ENCODE data around the gene PXDN.
A peak's percentile ranks its signal among the peaks of the same experiment; 100 is the strongest.
"Not testable (repeated sequence)": the region's sequence is repeated elsewhere in the genome, so short reads cannot be mapped to it uniquely, and the experiment has no call there.

The PXDN gene

DNA sequence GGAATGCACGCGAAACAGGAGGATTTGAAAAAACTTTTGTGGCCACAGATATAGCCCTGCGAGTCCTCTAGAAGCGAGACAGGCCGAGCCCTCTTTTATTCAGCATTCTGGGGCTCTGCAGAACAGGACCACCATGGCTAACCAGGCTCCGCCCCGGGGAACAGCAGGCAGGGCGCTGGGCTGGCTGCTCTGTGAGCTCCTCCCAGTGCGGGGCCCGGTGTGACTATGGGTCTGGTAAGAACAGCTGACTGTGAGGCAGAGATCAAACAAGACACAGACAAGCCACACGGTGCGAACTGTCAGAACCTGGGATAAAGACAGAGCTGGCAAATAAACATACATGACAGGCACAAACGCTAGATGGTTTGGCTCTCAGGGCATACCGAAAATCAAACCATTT is 15.5 kb downstream of the PXDN start:
- TF ChIP-seq, protein P1, sequence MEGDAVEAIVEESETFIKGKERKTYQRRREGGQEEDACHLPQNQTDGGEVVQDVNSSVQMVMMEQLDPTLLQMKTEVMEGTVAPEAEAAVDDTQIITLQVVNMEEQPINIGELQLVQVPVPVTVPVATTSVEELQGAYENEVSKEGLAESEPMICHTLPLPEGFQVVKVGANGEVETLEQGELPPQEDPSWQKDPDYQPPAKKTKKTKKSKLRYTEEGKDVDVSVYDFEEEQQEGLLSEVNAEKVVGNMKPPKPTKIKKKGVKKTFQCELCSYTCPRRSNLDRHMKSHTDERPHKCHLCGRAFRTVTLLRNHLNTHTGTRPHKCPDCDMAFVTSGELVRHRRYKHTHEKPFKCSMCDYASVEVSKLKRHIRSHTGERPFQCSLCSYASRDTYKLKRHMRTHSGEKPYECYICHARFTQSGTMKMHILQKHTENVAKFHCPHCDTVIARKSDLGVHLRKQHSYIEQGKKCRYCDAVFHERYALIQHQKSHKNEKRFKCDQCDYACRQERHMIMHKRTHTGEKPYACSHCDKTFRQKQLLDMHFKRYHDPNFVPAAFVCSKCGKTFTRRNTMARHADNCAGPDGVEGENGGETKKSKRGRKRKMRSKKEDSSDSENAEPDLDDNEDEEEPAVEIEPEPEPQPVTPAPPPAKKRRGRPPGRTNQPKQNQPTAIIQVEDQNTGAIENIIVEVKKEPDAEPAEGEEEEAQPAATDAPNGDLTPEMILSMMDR (IDR thresholded peaks at IDR 0.05; ENCODE audit: low read depth, low read length) = no peak
- peak; percentile 50 for DNase-seq (ENCODE audit: low read depth, low spot score)
- no peak overlapping the region for H3K4me3 ChIP-seq (ENCODE audit: low read depth, low read length)
- in situ Hi-C loops (cut with HindIII; ENCODE audit: low sequenced_read_pairs) = no loop called here

DNA sequence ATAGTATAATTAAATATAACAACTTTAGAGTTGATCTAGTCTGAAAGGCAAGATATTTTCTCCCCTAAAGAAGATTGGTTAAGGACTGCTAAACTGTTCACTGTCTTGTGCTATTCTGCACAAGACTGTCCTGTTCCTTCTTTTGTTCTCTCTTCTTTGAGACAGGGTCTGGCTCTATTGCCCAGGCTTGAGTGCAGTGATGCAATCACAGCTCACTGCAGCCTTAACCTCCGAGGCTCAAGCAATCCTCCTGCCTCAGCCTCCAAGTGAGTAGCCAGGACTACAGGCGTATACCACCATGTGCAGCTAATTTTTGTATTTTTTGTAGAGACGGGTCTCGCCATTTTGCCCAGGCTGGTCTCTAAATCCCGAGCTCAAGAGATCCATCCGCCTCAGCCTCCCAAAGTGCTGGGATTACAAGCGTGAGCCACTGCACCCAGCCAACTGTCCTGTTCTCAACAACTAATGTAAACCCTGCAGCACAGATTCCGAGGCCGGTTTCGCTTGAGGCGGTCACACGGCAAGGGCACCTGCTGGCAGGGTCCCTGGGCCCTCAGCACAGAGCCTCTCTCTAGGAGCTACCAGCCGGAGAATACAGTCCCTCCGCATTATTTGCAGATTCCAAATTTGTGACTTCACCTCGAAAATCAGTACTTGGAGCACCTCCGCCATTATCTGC is 16.4 kb downstream of the PXDN start:
- in situ Hi-C loops (cut with HindIII; ENCODE audit: low sequenced_read_pairs) = no loop called here
- H3K4me3 ChIP-seq (ENCODE audit: low read depth, low read length) = no peak overlapping the region
- TF ChIP-seq, protein P1 (IDR thresholded peaks at IDR 0.05; ENCODE audit: low read depth, low read length) = no peak
- no peak for DNase-seq (ENCODE audit: low read depth, low spot score)

DNA sequence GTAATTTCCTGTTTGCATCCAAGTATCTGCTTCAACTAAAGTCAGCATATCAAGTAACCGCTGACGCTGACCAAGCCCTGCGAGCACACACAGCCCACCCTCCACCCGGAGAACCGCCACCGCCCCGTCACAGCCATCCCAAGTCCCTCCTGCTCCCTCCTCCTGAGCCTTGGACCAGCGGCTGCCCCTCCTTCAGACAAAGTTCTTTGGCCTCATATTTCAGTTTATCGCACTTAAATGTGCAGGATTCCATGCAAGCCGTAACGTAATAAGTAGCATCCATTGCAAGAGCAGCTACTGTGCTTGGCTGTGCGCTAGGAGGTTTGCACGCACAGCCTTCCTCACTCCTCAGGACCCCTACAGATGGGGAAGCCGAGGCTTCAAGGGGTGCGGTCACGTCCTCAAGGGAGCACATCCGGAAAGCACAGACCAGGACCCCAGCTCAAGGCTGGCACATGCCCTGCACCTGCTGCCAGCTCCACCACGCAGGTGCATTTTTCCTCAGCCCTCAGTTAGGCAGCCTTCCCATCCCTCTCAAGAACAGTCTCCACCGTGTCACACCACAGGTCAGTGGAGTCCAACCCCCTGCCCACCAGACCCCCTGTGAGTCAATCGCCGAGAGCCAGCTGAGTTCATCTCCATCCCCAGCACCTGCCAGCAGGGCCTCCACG is 17.1 kb downstream of the PXDN start:
- in situ Hi-C loops (cut with HindIII; ENCODE audit: low sequenced_read_pairs) = no loop called here
- no peak overlapping the region for H3K4me3 ChIP-seq (ENCODE audit: low read depth, low read length)
- peak; percentile 62 for DNase-seq (ENCODE audit: low read depth, low spot score)
- TF ChIP-seq, protein P1 (IDR thresholded peaks at IDR 0.05; ENCODE audit: low read depth, low read length) = no peak

DNA sequence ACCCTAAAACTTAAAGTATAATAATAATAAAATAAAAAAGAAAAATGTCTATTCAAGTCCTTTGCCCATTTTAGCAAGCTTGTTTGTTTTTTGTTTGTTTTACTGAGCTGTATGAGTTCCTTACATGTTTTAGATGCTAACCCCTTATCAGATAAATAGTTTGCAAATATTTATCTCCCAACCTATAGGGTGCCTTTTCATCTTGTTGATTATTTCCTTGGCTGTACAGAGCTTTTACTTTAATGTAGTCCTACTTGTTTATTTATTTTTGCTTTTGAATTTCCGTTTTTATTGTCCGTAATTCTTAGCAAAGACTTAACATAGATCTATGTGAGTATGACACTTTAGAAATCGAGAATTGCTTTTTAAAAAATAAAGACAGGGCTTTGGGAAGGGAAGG is 17.8 kb downstream of the PXDN start:
- in situ Hi-C loops (cut with HindIII; ENCODE audit: low sequenced_read_pairs) = no loop called here
- H3K4me3 ChIP-seq (ENCODE audit: low read depth, low read length) = no peak overlapping the region
- TF ChIP-seq, protein P1 (IDR thresholded peaks at IDR 0.05; ENCODE audit: low read depth, low read length) = no peak
- DNase-seq (ENCODE audit: low read depth, low spot score) = no peak

DNA sequence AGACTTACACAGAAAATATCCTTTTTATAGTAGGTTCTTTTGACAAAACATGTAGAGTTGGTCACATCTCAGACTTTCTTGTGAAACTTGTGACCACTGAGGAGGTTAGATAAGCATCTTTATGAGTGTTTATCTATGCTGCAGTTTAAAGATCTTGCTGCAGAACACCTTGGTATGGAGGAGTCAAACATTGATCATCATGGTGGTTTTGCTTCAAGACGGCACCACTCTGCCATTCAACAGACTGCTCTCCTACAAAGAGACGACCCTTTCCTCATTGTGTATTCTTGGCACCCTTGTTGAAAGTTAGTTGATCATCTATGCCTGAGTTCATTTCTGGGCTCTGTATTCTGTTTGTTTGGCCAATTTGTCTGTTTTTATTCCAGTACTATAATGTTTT is 20.0 kb downstream of the PXDN start:
- DNase-seq (ENCODE audit: low read depth, low spot score); in situ Hi-C loops (cut with HindIII; ENCODE audit: low sequenced_read_pairs); H3K4me3 ChIP-seq (ENCODE audit: low read depth, low read length): not testable (repeated sequence)

DNA sequence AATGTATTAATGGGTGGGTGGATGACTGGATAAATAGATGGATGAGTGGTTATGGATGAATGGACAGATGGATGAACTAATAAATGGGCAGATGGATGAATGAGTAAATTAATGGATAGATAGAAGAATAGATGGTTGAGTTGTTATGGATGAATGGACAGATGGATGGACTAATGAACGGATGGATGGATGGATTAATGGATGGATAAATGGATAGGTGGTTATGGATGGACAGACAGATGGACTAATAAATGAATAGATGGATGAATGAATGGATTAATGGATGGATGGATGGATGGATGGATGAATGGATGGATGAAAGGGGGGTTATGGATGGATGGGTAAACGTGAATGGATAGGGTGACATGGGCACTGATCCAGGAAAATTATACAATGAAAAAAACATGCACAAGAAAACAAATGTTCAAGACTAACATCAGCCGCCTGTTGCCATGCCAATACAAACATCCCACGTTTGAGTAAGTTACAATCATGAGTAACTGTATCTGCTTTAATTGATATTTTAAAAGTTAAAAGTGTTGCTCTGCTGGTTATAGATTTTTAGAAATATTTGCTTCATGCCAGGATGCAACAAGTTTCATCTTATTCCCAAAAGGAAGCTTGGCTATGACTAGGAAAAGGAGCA is 20.8 kb downstream of the PXDN start:
- in situ Hi-C loops (cut with HindIII; ENCODE audit: low sequenced_read_pairs) = no loop called here
- no peak overlapping the region for H3K4me3 ChIP-seq (ENCODE audit: low read depth, low read length)
- TF ChIP-seq, protein P1 (IDR thresholded peaks at IDR 0.05; ENCODE audit: low read depth, low read length) = no peak
- DNase-seq (ENCODE audit: low read depth, low spot score) = no peak

DNA sequence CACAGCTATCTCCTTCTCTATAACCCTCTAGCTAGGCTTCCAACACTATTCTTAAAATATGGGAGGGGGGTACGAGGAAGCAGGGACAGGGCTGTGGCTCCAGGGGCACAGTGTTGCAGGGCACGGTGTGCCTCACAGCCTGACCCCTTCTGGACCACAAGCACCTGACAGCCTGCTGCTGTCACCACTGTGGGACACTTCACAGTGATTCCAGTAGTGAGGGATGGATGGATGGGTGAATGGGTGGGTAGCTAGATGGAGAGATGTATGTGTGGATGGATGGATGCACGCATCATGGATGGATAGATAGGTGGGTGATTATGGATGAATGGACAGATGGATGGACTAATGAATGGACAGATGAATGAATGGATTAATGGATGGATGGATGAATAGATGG is 21.6 kb downstream of the PXDN start:
- H3K4me3 ChIP-seq (ENCODE audit: low read depth, low read length) = no peak overlapping the region
- DNase-seq (ENCODE audit: low read depth, low spot score) = no peak
- TF ChIP-seq, protein P1 (IDR thresholded peaks at IDR 0.05; ENCODE audit: low read depth, low read length) = no peak
- in situ Hi-C loops (cut with HindIII; ENCODE audit: low sequenced_read_pairs) = no loop called here
